T-helper 17 cell (primary cell): ENCODE results near the gene KDM4B. TPM values are rescaled to one million over a fixed set of nuclear protein-coding genes. Genes with fewer than 3 reads are reported as not detected.

ENCODE experiments used
- ATAC-seq: fragments of 150-1000 bp; cut with Tn5 transposase; 2 replicates; pipeline ENCODE4 v1.10.0; 2021; ENCODE audit warnings: mild to moderate bottlenecking, moderate library complexity
- DNase-seq, 3 donors: peaks; one replicate each; pipeline versions ENCODE4 v3.0.0 to v3.0.0-alpha.2; 2020 to 2021
- H3K9me3 ChIP-seq: one replicate; pipeline ENCODE4 v1.7.0; 2013; ENCODE audit warnings: low read length, mild to moderate bottlenecking; ENCODE audit not compliant: control insufficient read depth, poor library complexity, severe bottlenecking
- H3K27ac Mint-ChIP-seq: one replicate; pipeline ENCODE4 v1.8.0; 2022; ENCODE audit warnings: mild to moderate bottlenecking, moderate library complexity, mixed read lengths
- H3K27me3 Mint-ChIP-seq: one replicate; pipeline ENCODE4 v1.8.0; 2022; ENCODE audit warnings: mixed read lengths
- H3K36me3 Mint-ChIP-seq: one replicate; pipeline ENCODE4 v1.8.0; 2022; ENCODE audit warnings: low read depth, mixed read lengths
- H3K4me1 Mint-ChIP-seq: one replicate; pipeline ENCODE4 v1.8.0; 2022; ENCODE audit warnings: mild to moderate bottlenecking, mixed read lengths
- H3K4me3 Mint-ChIP-seq: one replicate; pipeline ENCODE4 v1.8.0; 2022; ENCODE audit warnings: mild to moderate bottlenecking, moderate library complexity, mixed read lengths
- total RNA-seq, 4 donors: library from RNA in 2 of 4; stranded (reverse) in 2 of 4; gene quantifications; one replicate each; pipeline ENCODE4 v1.2.3 and lab custom pipeline; 2022 to 2026

KDM4B gene
- total RNA-seq, 2 donors from 2014 or later = 37.6 to 42.2 TPM

DNA sequence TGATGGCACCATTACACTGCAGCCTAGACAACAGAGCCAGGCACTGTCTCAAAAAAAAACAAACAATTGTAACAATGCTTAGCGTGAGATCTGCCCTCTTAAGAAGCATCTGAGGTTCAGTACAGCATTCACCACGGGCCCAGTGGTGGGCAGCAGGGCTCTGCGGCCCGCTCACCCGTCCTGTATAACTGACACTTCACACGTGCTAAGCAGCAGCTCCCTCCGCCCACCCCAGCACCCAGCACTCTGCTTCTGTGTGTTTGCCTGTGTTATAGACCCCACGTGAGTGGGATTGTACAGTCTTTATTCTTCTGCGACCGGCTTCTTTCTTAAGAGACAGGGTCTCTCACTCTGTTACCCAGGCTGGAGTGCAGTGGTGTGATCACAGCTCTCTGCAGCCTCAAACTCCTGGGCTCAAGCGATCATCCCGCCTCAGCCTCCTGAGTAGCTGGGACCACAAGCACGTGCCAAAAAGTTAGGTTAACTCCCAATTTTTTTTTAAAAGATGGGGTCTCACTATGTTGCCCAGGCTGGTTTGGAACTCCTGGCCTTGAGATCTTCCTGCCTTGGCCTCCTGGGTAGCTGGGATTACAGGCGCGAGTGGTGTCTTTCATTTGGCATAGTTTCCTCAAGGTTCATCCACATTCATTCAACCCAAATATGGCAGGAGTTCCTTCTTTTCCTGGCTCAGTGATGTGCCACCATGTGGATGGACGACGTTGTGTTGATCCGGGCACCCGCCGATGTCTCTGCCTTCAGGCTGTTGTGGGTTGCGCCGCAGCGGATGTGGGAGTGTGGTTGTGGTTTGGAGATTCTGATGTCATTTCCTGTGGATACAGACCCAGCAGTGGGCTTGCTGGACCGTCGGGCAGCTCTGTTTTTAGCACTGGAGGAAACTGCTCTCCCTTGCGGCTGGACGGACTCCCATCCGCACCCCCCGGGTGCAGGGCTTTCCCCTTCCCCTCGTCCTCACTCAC lies 170.0 kb downstream of the KDM4B start:
- Mint-ChIP-seq H3K4me3 (peak overlapping the region; percentile 74), H3K27me3 (no peaks in the 10 kb centered on the region), H3K36me3 (peaks cover 2% of the 10 kb centered on the region), H3K27ac (peak overlapping the region; percentile 65), H3K4me1 (peaks cover 19% of the 10 kb centered on the region)
- peak; percentile 83 for ATAC-seq
- peak; percentile 32 to 34 (median 33) for DNase-seq
- no peaks in the 10 kb centered on the region for H3K9me3 ChIP-seq

DNA sequence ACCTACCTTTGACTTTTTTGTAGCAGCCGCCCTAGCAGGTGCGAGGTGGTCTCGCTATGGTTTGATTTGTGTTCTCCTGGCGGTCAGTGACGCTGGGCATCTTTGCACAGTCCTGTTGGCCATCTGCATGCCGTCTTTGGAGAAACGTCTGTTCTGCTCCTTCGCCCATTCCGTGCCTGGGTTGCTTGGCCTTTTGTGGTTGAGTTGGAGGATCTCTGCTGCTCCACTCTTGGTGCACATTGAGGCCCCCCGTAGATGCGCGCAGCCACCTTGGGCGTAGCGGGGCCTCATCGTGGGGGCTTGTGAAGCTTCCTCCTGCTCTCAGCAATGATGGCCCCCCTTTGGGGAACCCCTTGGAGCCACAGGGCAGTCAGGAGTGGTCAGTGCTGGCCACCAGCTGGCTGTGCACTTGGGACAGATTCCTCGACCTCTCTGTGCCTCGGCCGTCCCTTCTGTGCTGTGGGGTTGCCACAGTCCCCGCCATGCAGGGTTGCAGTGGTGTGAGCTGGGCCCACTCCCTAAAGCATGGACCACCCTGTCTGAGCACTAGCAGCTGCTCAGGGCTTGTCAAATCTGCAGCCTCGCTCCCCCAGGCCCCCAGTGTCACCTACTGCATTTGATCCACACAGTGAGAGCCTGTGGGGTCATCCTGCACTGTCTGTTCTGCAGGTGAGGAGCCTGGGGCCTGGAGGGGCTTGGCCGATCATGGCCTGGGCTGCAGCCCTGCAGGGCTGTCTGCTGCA lies 170.8 kb downstream of the KDM4B start:
- Mint-ChIP-seq H3K4me1 (peaks cover 19% of the 10 kb centered on the region), H3K27ac (peak overlapping the region; percentile 65), H3K27me3 (no peaks in the 10 kb centered on the region), H3K4me3 (peak overlapping the region; percentile 74), H3K36me3 (peaks cover 2% of the 10 kb centered on the region)
- no peak for ATAC-seq
- H3K9me3 ChIP-seq = no peaks in the 10 kb centered on the region
- no peak for DNase-seq

DNA sequence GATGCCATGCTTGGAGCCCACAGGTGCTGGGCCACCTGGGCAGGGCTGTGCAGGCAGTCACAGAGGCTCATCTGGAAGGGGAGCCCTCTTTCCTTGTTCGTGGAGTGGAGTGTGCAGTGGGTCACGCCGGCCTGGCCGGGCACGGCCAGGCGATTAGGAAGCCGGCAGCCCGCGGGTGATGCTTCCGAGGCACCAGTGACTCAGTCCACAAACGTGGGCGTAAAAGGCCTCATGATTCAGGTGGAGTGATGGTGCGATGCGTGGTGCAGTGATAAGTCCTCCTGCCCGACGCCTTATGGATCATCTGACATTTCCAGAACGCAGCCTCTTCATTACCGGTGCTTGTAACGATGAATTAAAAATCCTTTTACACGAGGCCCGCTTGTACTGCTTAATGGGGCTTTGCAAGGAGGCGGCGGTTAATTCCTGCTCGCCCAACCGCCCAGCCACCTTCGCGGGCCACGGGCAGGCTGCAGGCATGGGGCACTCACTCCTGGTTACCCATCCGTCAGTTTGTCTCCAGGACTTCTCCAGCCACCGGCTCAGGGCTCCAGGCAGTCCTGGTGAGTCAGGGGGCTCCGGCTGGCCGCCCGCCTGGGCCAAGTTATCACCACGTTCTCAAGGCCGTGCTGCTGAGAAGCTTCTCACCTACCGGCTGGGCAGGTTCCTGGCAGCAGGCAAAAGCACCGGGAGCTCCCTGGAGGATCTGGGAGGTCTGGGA lies 172.4 kb downstream of the KDM4B start:
- no peaks in the 10 kb centered on the region for H3K9me3 ChIP-seq
- no peak overlapping the region for H3K27ac Mint-ChIP-seq
- H3K27me3 Mint-ChIP-seq = no peaks in the 10 kb centered on the region
- ATAC-seq (no peak), DNase-seq (no peak)
- peaks cover 17% of the 10 kb centered on the region for H3K4me1 Mint-ChIP-seq
- peaks cover 2% of the 10 kb centered on the region for H3K36me3 Mint-ChIP-seq
- H3K4me3 Mint-ChIP-seq = no peak overlapping the region

DNA sequence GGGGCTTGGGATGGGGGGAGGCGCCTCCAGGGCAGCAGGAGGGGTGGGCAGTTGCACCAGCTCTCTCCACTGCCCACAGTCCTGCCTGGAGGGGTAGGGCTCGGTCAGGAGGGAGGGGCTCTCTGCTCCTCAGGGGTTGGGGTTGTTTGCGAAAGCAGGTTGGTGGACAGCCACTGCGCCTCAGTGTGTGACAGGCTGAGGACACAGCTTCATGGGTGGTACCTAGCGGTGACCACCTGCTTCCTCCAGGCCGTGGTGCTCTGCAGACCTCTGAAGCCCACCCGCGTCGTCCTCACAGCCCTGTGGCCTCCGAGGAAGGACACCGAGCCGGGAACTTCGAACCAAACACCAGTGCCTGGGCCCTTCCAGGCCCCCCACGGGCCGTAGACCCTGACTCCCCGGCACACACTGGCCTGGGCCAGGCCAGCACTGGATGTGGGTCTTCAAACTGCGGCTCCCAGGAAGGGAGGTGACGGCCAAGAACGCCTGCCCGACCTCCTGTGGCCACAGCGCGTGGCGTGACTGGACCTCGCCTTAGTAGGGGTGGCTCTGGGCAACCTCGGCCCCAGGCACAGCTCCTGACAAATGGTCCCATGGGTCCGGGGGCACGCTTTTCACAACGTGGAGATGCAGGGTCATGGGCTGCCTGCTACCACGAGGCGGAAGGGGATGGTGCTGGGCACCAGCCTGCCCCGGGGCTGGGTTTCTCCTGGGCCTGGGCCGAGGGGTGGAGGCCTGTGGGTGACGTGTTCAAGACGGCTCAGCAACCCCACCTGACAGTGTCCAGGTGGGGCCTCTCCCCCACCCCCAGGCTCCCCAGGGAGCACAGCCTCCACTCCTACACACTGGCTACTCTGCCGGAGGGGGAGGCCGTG lies 173.2 kb downstream of the KDM4B start:
- Mint-ChIP-seq H3K36me3 (peaks cover 5% of the 10 kb centered on the region), H3K27me3 (no peaks in the 10 kb centered on the region), H3K27ac (no peak overlapping the region), H3K4me3 (no peak overlapping the region), H3K4me1 (peaks cover 17% of the 10 kb centered on the region)
- H3K9me3 ChIP-seq = no peaks in the 10 kb centered on the region
- ATAC-seq (no peak), DNase-seq (no peak)

DNA sequence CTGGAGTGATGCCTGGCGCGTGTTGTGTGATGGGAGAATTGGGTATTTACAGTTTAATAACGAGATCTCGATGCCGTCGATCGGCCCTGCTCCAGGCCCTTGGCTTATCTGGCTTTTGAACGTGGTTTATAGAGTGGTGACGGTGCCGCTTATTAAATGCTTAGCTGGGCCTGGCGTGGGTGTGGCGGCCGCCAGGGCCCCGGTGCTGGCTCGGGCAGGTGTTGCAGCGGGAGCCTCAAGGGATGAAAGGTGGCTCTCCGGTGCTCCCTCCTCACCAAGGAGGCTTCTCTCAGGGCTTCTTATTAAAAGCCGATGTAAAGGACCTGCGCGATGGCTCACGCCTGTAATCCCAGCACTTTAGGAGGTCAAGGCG lies 173.8 kb downstream of the KDM4B start:
- no peaks in the 10 kb centered on the region for H3K9me3 ChIP-seq
- ATAC-seq (no peak), DNase-seq (no peak)
- no peak overlapping the region for H3K27ac Mint-ChIP-seq
- peaks cover 4% of the 10 kb centered on the region for H3K36me3 Mint-ChIP-seq
- no peak overlapping the region for H3K4me3 Mint-ChIP-seq
- H3K4me1 Mint-ChIP-seq = peaks cover 17% of the 10 kb centered on the region
- no peaks in the 10 kb centered on the region for H3K27me3 Mint-ChIP-seq

DNA sequence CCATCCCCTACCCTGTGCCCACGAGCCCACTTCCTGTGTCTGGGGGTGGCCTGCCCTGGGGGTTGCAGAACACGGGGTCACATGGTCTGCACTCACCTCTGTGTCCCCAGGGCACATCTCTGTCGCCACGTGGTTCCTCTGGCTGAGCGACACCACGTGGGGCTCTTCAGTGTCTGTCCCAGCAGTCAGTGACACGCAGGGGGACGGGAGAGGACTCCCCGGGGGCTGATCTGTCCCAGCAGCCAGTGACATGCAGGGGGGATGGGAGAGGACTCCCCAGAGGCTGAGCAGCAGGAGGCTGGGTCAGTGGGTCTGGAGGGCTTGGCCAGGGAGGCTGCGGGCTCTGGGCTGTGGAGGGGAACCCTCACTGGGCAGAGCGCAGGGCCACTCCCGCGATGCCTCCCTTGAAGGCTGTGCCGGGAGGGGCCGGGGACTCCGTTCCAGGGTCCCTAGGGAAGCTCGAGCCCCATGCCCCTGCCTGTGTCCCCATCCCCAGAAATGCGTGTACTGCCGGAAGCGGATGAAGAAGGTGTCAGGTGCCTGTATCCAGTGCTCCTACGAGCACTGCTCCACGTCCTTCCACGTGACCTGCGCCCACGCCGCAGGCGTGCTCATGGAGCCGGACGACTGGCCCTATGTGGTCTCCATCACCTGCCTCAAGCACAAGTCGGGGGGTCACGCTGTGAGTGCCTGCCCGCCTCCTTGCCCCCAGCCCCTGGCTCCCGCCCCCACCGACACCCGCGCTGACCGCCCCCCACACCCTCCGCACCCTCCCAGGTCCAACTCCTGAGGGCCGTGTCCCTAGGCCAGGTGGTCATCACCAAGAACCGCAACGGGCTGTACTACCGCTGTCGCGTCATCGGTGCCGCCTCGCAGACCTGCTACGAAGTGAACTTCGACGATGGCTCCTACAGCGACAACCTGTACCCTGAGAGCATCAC lies 174.8 kb downstream of the KDM4B start:
- no peaks in the 10 kb centered on the region for H3K9me3 ChIP-seq
- ATAC-seq (peak; percentile 24), DNase-seq (peak in 1 of 3 donors; percentile 8)
- no peak overlapping the region for H3K27ac Mint-ChIP-seq
- H3K27me3 Mint-ChIP-seq = no peaks in the 10 kb centered on the region
- no peak overlapping the region for H3K4me3 Mint-ChIP-seq
- H3K4me1 Mint-ChIP-seq = peaks cover 12% of the 10 kb centered on the region
- H3K36me3 Mint-ChIP-seq = peaks cover 3% of the 10 kb centered on the region

DNA sequence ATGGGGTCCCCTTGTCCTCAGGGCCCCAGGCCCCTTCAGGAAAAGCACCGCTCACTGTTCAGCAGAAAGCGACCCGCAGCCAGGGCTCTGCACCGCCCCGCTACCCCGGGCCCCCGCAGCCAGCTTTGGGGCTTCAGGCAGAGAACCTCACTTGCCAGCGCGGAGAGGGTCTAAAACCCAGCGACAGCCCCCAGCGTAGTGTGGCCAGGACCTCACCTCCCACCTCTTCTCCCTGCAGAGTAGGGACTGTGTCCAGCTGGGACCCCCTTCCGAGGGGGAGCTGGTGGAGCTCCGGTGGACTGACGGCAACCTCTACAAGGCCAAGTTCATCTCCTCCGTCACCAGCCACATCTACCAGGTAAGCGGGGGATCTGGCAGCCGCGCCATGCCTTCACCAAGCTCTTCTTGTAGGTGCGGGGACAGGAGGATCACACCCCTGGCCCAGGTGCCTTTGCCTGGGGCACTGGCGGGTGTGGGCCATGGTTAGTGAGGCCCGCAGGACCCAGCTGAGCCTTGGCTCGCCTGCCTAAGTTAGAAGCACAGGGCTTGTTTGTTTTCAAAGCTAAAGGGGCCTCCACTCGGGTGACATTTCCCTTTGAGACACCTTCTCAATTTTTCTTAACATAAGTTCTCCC lies 175.7 kb downstream of the KDM4B start:
- Mint-ChIP-seq H3K36me3 (peaks cover 3% of the 10 kb centered on the region), H3K4me1 (peaks cover 4% of the 10 kb centered on the region), H3K27ac (no peak overlapping the region), H3K27me3 (no peaks in the 10 kb centered on the region), H3K4me3 (no peak overlapping the region)
- ATAC-seq (no peak), DNase-seq (peak in 1 of 3 donors; percentile 6)
- no peaks in the 10 kb centered on the region for H3K9me3 ChIP-seq

DNA sequence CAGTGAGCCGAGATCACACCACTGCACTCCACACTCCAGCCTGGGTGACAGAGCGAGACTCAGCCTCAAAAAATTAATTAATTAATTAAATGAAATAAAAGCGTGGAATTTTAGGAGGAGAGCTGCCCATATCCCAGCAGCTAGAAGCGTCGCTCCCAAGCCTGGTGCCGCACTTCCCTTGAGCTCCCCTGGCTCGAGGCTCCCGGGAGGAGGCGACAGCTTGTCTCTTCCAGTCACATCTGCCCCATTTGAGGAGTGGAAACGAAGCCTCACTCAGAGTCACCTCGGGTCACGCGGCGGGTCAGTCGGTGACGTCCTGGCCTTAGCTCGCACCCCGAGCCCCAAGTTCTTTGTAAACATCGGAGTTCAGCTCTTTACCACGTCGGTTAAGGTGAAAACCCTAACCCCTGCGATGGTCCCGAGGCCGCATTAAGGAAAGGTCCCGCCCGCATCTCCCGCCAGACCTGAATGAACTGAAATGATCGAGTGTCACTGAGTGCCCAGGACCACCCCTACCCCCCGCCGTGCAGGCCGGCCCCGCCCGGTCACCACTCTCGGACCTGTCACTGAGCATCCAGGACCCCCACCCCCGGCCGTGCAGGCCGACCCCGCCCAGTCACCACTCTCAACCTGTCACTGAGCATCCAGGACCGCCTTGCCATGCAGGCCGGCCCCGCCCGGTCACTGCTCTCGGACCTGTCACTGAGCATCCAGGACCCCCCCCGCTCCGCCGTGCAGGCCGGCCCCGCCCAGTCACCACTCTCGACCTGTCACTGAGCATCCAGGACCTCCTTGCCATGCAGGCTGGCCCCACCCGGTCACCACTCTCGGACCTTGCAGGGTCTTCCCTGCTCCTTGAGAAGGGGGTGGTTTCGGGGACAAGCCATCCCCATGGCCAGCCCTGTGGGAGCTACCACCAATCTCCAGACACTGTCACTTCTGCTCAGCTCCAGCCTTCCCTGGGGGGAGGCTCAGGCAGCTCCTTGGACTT lies 176.9 kb downstream of the KDM4B start:
- peak in 2 of 3 donors; percentile 5 to 6 for DNase-seq
- Mint-ChIP-seq H3K27ac (no peak overlapping the region), H3K4me1 (no peaks in the 10 kb centered on the region), H3K27me3 (no peaks in the 10 kb centered on the region), H3K36me3 (peaks cover 3% of the 10 kb centered on the region), H3K4me3 (no peak overlapping the region)
- no peaks in the 10 kb centered on the region for H3K9me3 ChIP-seq
- no peak for ATAC-seq

DNA sequence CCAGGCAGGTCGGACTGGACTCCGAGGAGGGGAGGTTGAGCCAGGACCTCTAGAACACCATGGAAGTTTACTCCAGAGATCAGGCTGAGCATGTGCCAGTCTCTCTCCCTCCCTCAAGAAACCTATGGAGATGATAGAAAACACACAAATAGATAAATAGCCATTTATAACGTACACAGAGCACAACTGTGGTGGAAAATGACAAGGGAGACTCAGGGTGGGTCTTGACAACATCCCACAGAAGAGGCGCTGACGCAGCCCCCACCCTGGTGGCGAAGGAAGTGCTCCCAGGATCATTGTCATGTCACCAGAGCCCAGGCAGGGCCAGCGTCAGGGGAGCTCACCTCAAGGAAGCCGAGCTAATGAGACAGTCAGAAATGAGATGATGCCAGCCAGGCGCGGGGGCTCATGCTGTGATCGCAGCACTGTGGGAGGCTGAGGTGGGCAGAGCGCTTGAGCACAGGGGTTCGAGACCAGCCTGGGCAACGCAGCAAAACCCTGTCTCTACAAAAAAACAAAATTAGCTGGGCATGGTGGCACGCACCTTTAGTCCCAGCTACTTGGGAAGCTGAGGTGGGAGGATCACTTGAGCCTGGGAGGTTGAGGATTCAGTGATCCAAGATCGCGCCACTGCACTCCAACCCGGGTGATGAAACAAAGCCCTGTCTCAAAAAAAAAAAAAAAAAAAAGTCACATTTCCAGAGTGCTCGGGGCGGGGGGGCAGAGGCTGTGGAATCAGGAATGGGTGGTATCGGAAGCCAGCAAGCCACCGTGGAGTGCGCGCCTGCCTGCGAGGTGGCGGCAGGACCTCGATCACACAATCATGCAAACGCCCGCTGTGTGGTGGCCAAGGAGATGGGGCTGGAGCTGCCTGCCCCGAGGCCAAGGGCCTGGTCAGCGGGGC lies 178.4 kb downstream of the KDM4B start:
- DNase-seq (peak in 2 of 3 donors; percentile 4 to 8), ATAC-seq (no peak)
- Mint-ChIP-seq H3K27me3 (no peaks in the 10 kb centered on the region), H3K4me3 (no peak overlapping the region), H3K27ac (no peak overlapping the region), H3K36me3 (peaks cover 3% of the 10 kb centered on the region), H3K4me1 (no peaks in the 10 kb centered on the region)
- H3K9me3 ChIP-seq = no peaks in the 10 kb centered on the region
